Stimulated activated CD4-positive, alpha-beta T cell treated with anti-CD3 and anti-CD28 coated beads, Interleukin-2, amount 100 ng/mL, for 4 hours (primary cell): ENCODE results near the gene CCNG1.
"Not testable (repeated sequence)": the region's sequence is repeated elsewhere in the genome, so short reads cannot be mapped to it uniquely, and the experiment has no call there.

Experiments
- DNase-seq: peaks from one replicate; pipeline ENCODE4 v3.0.0-alpha.2; 2020; ENCODE audit warnings: low read depth

CCNG1 gene

GRCh38 chr5:163444526-163444925, 7.1 kb downstream of the CCNG1 start:
- DNase-seq = no peak

DNA sequence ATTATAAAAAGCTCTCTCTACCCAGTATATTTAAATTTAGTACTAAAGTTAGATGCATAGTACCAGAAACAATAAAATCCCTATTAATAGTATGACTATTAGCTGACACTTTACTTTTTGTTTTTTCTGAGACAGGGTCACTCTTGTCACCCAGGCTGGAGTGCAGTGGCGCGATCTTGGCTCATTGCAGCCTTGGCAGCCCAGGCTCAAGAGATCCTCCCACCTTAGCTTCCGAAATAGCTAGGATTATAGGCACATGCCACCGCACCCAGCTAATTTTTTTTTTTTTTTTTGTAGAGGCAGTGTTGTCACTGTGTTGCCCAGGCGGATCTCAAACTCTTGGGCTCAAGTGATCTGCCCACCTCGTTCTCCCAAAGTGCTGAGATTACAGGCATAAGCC, 8.0 kb downstream of the CCNG1 start:
- DNase-seq = no peak

DNA sequence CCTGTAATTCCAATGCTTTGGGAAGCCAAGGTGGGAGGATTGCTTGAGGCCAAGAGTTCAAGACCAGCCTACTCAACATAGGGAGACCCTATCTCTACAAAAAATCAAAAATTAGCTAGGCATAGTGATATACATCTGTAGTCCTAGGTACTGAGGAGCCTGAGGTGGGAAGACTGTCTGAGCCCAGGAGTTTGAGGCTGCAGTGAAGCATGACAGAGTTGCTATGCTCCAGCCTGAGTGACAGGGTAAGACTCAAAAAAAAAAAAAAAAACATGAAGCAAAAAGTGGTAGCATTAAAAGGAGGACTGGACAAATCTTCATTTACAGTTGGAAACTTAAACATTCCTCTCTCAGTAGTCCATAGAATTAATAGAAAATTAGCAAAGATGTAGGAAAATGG, 9.8 kb downstream of the CCNG1 start:
- no peak for DNase-seq

- DNase-seq = no peak
Observed at GRCh38 chr5:163447875-163448274, 10.5 kb downstream of the CCNG1 start.

- no peak for DNase-seq
Observed at GRCh38 chr5:163448491-163448890, 11.1 kb downstream of the CCNG1 start.

GRCh38 chr5:163451489-163451888, 14.1 kb downstream of the CCNG1 start:
- no peak for DNase-seq

- no peak for DNase-seq
Observed at GRCh38 chr5:163453705-163454104, 16.3 kb downstream of the CCNG1 start.

DNA sequence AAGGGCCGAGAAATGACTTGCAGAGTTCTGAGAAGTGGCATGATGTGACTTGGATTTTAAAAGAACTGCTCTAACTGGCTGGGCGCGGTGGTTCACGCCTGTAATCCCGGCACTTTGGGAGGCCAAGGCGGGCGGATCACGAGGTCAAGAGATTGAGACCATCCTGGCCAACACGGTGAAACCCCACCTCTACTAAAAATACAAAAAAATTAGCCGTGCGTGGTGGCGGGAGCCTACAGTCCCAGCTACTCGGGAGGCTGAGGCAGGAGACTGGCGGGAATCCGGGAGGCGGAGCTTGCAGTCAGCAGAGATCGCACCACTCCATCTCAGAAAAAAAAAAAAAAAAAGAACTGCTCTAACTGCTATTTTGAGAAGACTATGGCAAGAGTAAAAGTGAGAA, 18.0 kb downstream of the CCNG1 start:
- DNase-seq = not testable (repeated sequence)

DNA sequence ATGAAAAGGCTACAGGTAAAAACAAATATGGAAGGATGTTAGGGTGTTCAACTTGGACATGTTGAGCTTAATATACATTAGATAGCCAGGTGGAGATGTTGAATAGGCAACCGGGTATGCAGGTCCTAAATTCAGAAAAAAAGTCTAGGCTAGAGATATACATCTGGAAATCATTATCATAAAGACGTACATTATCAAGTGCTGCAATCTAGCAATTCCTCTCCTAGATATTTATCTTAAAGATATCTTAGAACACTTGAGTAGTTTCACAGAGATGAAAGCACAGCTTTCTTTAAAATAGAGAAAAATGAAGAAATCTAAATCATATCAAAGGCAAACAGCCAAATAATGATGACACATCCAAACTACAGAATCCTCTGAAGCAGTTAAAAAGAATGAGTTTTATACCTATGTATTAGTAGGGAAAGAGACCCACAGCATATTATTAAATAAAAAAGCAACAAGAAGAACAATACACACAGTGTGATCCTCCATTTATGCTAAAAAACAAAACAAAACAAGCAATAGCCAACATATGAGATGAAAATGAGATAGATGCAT, 18.7 kb downstream of the CCNG1 start:
- no peak for DNase-seq

GRCh38 chr5:163456840-163457239, 19.4 kb downstream of the CCNG1 start:
- no peak for DNase-seq

DNA sequence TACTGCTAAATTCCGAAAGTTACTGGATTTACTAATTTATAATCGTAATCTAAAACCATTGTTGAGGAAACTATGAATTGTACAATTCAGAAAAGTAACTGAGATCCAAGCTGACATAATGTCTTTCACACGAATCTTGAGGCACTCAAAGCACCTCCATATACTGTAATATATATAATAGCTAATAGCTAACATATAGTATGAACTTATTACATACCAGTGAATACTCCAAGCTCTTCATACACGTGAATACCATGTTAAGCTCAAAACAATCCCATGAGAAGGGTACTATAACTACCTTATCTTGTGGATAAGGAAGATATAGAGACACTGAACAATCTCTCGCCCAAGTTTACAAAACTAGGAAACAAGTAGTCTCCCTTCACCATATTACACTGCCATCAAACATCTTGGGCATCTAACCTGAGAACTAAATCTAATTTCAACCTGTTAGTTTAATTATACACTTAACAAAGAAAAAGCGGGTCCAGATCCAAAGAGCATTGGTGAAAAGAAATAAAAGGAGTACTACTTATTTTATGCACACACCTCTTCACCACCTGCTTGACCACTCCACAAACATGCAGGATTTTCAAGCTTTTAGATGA, 21.5 kb downstream of the CCNG1 start:
- DNase-seq = no peak

GRCh38 chr5:163459462-163459818, 22.0 kb downstream of the CCNG1 start:
- DNase-seq = no peak

DNA sequence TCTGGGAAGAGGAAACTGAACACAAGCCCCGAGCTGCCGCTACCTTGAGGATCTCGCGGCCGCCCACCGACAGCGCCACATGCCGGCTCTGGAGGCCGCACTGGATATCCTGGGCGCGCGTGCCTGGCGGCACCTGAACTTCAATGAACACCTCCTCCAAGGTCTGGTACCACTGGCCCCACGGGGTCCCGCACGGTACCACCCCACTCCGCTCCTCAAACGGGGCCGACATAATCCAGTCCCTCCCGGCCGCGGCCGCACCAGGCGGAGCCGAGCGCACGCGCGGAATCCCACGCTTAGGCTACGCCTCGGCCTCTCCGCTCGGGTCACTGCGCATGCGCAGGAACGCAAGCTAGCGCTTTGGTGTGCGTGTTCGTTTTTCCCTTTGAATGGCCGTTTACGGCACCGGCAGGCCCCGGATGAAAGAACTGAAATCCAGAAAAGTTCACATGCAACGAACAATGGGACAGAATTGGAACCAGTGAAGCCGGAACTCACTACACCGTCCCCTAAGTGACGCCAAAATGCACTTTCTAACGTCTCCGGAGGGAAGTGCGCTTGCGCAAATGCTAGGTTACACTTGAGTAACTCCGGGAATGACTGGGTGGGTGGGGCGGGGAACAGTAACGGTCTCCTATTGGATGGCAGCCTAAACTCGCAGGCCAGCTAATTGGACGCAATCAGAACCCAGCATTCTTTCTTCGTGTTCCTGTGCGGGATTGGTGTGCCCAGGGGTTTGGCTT, 22.6 kb downstream of the CCNG1 start, which contains the start of gene NUDCD2:
Gene NUDCD2, minus strand, starts transcription at position 284 of the 743 bp plus-strand sequence. Its CDS starts 52 bp downstream, at position 232.
- DNase-seq = peak; percentile 90

GRCh38 chr5:163460562-163461171, 23.3 kb downstream of the CCNG1 start, which contains the start of gene HMMR:
HMMR (plus strand) TSS chr5:163460632; CDS start chr5:163460693, 61 bp downstream.
- no peak for DNase-seq

DNA sequence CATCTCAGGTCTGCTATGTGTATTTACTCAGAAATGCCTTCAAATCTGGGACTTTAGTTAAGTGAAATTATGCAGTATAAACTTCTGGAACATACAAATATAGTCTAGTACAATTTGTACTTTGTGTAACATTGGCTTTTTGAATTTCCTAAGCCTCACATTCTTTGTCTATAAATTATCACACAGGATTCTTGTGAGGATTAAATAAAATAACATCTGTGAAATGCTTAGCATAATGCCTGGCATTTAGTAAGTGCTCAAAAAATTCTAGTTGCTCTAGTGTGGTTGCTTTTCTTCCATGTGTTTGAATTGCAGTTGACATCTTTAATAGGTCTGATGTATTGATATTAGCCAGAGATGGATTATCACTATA, 25.7 kb downstream of the CCNG1 start:
- DNase-seq = no peak

- no peak for DNase-seq
Observed at GRCh38 chr5:163467682-163468081, 30.3 kb downstream of the CCNG1 start.

DNA sequence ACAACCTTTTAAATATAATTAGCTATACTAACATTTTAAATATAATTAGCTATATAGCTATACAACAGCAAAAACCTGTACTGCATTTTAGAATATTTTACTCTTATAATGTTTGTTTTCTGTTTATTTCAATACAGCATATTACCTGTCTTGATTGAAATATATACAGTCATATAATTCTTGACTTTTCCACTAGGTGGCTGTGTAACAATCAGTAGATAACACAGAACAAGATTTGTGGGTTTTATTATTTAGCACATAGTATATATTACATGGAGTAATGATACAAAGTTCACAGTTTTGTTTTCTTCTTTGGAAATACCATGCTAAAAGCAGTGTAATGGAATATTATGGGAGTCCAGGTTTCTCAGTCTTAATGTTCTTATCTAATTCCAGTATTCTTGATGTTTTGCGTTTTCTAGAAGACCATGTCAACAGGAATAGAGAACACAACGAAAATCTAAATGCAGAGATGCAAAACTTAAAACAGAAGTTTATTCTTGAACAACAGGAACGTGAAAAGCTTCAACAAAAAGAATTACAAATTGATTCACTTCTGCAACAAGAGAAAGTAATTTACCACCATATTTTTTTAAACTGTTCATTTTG, 36.3 kb downstream of the CCNG1 start:
- no peak for DNase-seq

DNA sequence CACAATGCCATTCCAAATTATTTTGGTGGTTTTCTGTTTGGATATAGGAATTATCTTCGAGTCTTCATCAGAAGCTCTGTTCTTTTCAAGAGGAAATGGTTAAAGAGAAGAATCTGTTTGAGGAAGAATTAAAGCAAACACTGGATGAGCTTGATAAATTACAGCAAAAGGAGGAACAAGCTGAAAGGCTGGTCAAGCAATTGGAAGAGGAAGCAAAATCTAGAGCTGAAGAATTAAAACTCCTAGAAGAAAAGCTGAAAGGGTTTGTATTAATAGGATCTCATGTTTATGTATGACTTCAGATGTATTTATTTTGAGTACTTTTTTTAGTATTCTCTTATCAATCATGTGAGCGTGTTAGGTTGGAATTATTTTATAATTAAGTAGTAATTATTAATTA, 38.0 kb downstream of the CCNG1 start:
- no peak for DNase-seq

GRCh38 chr5:163478126-163478981, 41.0 kb downstream of the CCNG1 start:
- DNase-seq = no peak

- DNase-seq = no peak
Observed at GRCh38 chr5:163478982-163479271, 41.5 kb downstream of the CCNG1 start.

GRCh38 chr5:163489055-163489744, 51.8 kb downstream of the CCNG1 start:
- no peak for DNase-seq
